ENCODE results near the gene MRPL40. TPM values are rescaled to one million over a fixed set of nuclear protein-coding genes. Genes with fewer than 3 reads are reported as not detected.

MRPL40 gene
- total RNA-seq, 1 experiment from 2014 or later, result 40.1 TPM

DNA sequence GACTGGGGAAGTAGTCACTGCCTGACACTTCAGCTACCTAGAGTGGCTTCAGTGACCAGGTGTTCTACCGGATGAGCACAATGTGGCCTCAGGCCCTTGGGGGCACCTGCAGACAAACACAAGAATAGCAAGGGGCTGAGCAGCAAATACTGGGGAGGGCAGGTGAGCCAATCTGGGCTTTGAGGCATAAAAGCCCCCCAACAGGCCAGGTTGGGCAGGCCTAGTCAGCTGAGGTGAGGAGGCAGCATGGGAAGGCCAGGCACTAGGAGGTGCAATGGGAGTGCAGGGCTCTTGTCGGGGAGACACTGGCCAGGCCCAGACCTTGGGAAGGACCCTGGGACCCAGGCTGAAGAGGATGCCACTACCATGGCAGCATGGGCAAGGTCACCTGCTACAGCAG, 37.7 kb downstream of the MRPL40 start:
- ChIA-PET POLR2A (no interaction called here), RAD21 (ENCODE audit: low non-redundant PET in 1 of 2, low total read pairs in 2 of 2, uncharacterized antibody in 2 of 2, unreplicated experiment in 2 of 2) (no interaction called here), CTCF (no interaction called here)
- Histone ChIP-seq H3K9me2 (ENCODE audit: insufficient read depth) (no peaks in the 10 kb centered on the region), H3K27ac (ENCODE audit: low read depth, low read length) (no peak overlapping the region), H3K27me3 (ENCODE audit: insufficient read depth, low read length) (no peaks in the 10 kb centered on the region), H3K4me3 (replicated peaks in 1 of 2; ENCODE audit: low read depth in 1 of 2, low read length in 2 of 2) (no peak overlapping the region), H3K9me3 (ENCODE audit: control insufficient read depth in 1 of 2, insufficient read depth in 1 of 2, low read depth in 1 of 2, low read length in 2 of 2) (no peaks in the 10 kb centered on the region), H3K4me1 (ENCODE audit: control insufficient read depth in 1 of 2, insufficient read depth in 2 of 2, low read length in 2 of 2) (no peaks in the 10 kb centered on the region), H4K20me1 (ENCODE audit: insufficient read depth) (peaks cover 3% of the 10 kb centered on the region; the same call in 1 of the 2 replicates), H3K79me2 (ENCODE audit: insufficient read depth, low read length) (peaks cover 54% of the 10 kb centered on the region), H3K4me2 (ENCODE audit: low read length) (no peak overlapping the region), H3K9ac (ENCODE audit: low read length) (no peak overlapping the region), H2AFZ (ENCODE audit: low read depth, low read length, poor library complexity, severe bottlenecking) (no peak overlapping the region), H3K36me3 (ENCODE audit: control insufficient read depth in 1 of 2, insufficient read depth in 2 of 2, low read length in 2 of 2) (peaks cover 42 to 71% of the 10 kb centered on the region in 2 experiments)
- intact Hi-C loops (cut with micrococcal nuclease), result loop anchor here (10.0 kb wide), 1 partner anchor 325 kb away; the partner anchor contains the start of gene ESS2
- BruUV-seq (replicated peaks), result no TSS peak
- TF ChIP-seq ZNF274 (IDR thresholded peaks at IDR 0.05; ENCODE audit: low read depth, low read length) (no peak), CBX3 (IDR thresholded peaks at IDR 0.05; ENCODE audit: low read depth) (no peak), FOSL1 (IDR thresholded peaks at IDR 0.05; ENCODE audit: low read depth) (no peak), SP1 (IDR thresholded peaks at IDR 0.05; ENCODE audit: low read depth) (no peak), ELF1 (IDR thresholded peaks at IDR 0.05; ENCODE audit: borderline replicate concordance, low read depth) (no peak), CEBPB (IDR thresholded peaks at IDR 0.05; ENCODE audit: low read depth) (no peak)
- TF ChIP-seq, protein P1, sequence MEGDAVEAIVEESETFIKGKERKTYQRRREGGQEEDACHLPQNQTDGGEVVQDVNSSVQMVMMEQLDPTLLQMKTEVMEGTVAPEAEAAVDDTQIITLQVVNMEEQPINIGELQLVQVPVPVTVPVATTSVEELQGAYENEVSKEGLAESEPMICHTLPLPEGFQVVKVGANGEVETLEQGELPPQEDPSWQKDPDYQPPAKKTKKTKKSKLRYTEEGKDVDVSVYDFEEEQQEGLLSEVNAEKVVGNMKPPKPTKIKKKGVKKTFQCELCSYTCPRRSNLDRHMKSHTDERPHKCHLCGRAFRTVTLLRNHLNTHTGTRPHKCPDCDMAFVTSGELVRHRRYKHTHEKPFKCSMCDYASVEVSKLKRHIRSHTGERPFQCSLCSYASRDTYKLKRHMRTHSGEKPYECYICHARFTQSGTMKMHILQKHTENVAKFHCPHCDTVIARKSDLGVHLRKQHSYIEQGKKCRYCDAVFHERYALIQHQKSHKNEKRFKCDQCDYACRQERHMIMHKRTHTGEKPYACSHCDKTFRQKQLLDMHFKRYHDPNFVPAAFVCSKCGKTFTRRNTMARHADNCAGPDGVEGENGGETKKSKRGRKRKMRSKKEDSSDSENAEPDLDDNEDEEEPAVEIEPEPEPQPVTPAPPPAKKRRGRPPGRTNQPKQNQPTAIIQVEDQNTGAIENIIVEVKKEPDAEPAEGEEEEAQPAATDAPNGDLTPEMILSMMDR (IDR thresholded peaks at IDR 0.05 in 2 of 3, conservative IDR thresholded peaks at IDR 0.05 in 1 of 3; ENCODE audit: borderline replicate concordance in 1 of 3, insufficient read depth in 1 of 3, low read depth in 2 of 3, low read length in 2 of 3), result no peak
- TF ChIP-seq, protein P2, sequence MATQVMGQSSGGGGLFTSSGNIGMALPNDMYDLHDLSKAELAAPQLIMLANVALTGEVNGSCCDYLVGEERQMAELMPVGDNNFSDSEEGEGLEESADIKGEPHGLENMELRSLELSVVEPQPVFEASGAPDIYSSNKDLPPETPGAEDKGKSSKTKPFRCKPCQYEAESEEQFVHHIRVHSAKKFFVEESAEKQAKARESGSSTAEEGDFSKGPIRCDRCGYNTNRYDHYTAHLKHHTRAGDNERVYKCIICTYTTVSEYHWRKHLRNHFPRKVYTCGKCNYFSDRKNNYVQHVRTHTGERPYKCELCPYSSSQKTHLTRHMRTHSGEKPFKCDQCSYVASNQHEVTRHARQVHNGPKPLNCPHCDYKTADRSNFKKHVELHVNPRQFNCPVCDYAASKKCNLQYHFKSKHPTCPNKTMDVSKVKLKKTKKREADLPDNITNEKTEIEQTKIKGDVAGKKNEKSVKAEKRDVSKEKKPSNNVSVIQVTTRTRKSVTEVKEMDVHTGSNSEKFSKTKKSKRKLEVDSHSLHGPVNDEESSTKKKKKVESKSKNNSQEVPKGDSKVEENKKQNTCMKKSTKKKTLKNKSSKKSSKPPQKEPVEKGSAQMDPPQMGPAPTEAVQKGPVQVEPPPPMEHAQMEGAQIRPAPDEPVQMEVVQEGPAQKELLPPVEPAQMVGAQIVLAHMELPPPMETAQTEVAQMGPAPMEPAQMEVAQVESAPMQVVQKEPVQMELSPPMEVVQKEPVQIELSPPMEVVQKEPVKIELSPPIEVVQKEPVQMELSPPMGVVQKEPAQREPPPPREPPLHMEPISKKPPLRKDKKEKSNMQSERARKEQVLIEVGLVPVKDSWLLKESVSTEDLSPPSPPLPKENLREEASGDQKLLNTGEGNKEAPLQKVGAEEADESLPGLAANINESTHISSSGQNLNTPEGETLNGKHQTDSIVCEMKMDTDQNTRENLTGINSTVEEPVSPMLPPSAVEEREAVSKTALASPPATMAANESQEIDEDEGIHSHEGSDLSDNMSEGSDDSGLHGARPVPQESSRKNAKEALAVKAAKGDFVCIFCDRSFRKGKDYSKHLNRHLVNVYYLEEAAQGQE (IDR thresholded peaks at IDR 0.05; ENCODE audit: low read depth), result no peak
- TF ChIP-seq, protein P3, sequence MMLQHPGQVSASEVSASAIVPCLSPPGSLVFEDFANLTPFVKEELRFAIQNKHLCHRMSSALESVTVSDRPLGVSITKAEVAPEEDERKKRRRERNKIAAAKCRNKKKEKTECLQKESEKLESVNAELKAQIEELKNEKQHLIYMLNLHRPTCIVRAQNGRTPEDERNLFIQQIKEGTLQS (IDR thresholded peaks at IDR 0.05), result no peak
- ATAC-seq, result no peak
- no peak for DNase-seq (ENCODE audit: low read depth, low spot score)
